Measurements from ENCODE around the gene LRRC66.

- no peak for TF ChIP-seq CTCF (IDR thresholded peaks at IDR 0.05; ENCODE audit: insufficient read depth, low read length, poor library complexity, severe bottlenecking)
- no peak for TF ChIP-seq EZH2phosphoT487 (conservative IDR thresholded peaks at IDR 0.05; ENCODE audit: low read length)
Measured at GRCh38 chr4:52058275-52058674, 38.1 kb upstream of the LRRC66 start.

All from SU-DHL-6 (cell line).